MM.1S (cell line): ENCODE measurements around the gene GNAI3.

Source experiments
- DNase-seq: peaks from one replicate; pipeline ENCODE4 v3.0.0-alpha.2; 2015
- H2AFZ ChIP-seq: fragments of 300-600 bp; sonication (generic); 2 replicates; pipeline ENCODE4 v1.6.0; 2016; ENCODE audit warnings: antibody characterized with exemption, low read length
- H3F3A ChIP-seq: fragments of 300-600 bp; sonication (generic); 2 replicates; pipeline ENCODE4 v1.6.1; 2016; ENCODE audit warnings: mild to moderate bottlenecking, antibody characterized with exemption, low read length, moderate library complexity, mixed read lengths; ENCODE audit not compliant: insufficient read depth
- H3K27ac ChIP-seq: fragments of 300-600 bp; sonication (generic); 2 replicates; pipeline ENCODE4 v1.5.1; 2016; ENCODE audit warnings: mild to moderate bottlenecking, low read length
- H3K27me3 ChIP-seq: fragments of 300-600 bp; sonication (generic); replicated peaks from 2 replicates; pipeline ENCODE4 v1.6.0; 2016; ENCODE audit warnings: low read length; ENCODE audit not compliant: insufficient read depth
- H3K36me3 ChIP-seq: fragments of 300-600 bp; sonication (generic); replicated peaks from 2 replicates; pipeline ENCODE4 v1.6.1; 2016; ENCODE audit warnings: mild to moderate bottlenecking, low read length, mixed read lengths; ENCODE audit not compliant: insufficient read depth
- H3K4me1 ChIP-seq: fragments of 300-600 bp; sonication (generic); 2 replicates; pipeline ENCODE4 v1.6.1; 2016; ENCODE audit warnings: low read length, mixed read lengths
- H3K4me2 ChIP-seq: fragments of 300-600 bp; sonication (generic); 2 replicates; pipeline ENCODE4 v1.6.0; 2016; ENCODE audit warnings: low read depth, low read length
- H3K4me3 ChIP-seq: fragments of 300-600 bp; sonication (generic); 2 replicates; pipeline ENCODE4 v1.5.1; 2016; ENCODE audit warnings: low read length, mixed read lengths
- H3K79me2 ChIP-seq: fragments of 300-600 bp; sonication (generic); 2 replicates; pipeline ENCODE4 v1.6.1; 2016; ENCODE audit warnings: mixed run types, low read length, mixed read lengths
- H3K9ac ChIP-seq: fragments of 300-600 bp; sonication (generic); 2 replicates; pipeline ENCODE4 v1.6.1; 2016; ENCODE audit warnings: low read length, mixed read lengths
- H3K9me2 ChIP-seq: fragments of 300-600 bp; sonication (generic); replicated peaks from 2 replicates; pipeline ENCODE4 v1.6.1; 2016; ENCODE audit warnings: mild to moderate bottlenecking, low read length, mixed read lengths; ENCODE audit not compliant: insufficient read depth
- H3K9me3 ChIP-seq: fragments of 300-600 bp; sonication (generic); replicated peaks from 2 replicates; pipeline ENCODE4 v1.6.1; 2016; ENCODE audit warnings: mild to moderate bottlenecking, low read length, mixed read lengths; ENCODE audit not compliant: insufficient read depth
- H4K20me1 ChIP-seq: fragments of 300-600 bp; sonication (generic); 2 replicates; pipeline ENCODE4 v1.6.1; 2016; ENCODE audit warnings: mild to moderate bottlenecking, low read length, moderate library complexity, mixed read lengths; ENCODE audit not compliant: insufficient read depth
- CTCF ChIP-seq: fragments of 300-600 bp; sonication (generic); IDR thresholded peaks from 2 replicates; pipeline ENCODE4 v1.5.1; 2016; ENCODE audit warnings: antibody characterized with exemption, low read length, mixed read lengths
- EZH2 ChIP-seq: fragments of 300-600 bp; sonication (generic); optimal IDR thresholded peaks from 2 replicates; pipeline ENCODE3; 2017; ENCODE audit warnings: low read depth, mild to moderate bottlenecking, antibody characterized with exemption, low read length, mixed read lengths
- EZH2phosphoT487 ChIP-seq: fragments of 300-600 bp; sonication (generic); IDR thresholded peaks from 2 replicates; pipeline ENCODE4 v1.6.1; 2018; ENCODE audit warnings: antibody characterized with exemption, low read length

GNAI3 gene

GRCh38 chr1:109609881-109610280 lies 61.5 kb downstream of the GNAI3 start:
- TF ChIP-seq EZH2: no peak
- no peak for TF ChIP-seq EZH2phosphoT487
- TF ChIP-seq CTCF: no peak
- Histone ChIP-seq H3K79me2 (no peaks in the 10 kb centered on the region), H3K9me2 (no peaks in the 10 kb centered on the region), H2AFZ (no peak overlapping the region), H3K4me2 (no peak overlapping the region), H3K4me3 (no peak overlapping the region), H3K36me3 (no peaks in the 10 kb centered on the region), H3K4me1 (no peaks in the 10 kb centered on the region), H4K20me1 (no peaks in the 10 kb centered on the region), H3K9ac (no peak overlapping the region), H3K27ac (no peak overlapping the region), H3K27me3 (no peaks in the 10 kb centered on the region), H3F3A (no peaks in the 10 kb centered on the region), H3K9me3 (no peaks in the 10 kb centered on the region)
- DNase-seq: no peak

GRCh38 chr1:109610609-109611307 lies 62.3 kb downstream of the GNAI3 start:
- no peaks in the 10 kb centered on the region for H3K4me1 ChIP-seq
- no peak overlapping the region for H3K4me3 ChIP-seq
- no peak overlapping the region for H2AFZ ChIP-seq
- no peaks in the 10 kb centered on the region for H3F3A ChIP-seq
- no peak for TF ChIP-seq EZH2
- no peak for TF ChIP-seq CTCF
- no peak for TF ChIP-seq EZH2phosphoT487
- H4K20me1 ChIP-seq: no peaks in the 10 kb centered on the region
- no peak overlapping the region for H3K9ac ChIP-seq
- H3K36me3 ChIP-seq: no peaks in the 10 kb centered on the region
- no peaks in the 10 kb centered on the region for H3K9me2 ChIP-seq
- no peak overlapping the region for H3K4me2 ChIP-seq
- H3K79me2 ChIP-seq: no peaks in the 10 kb centered on the region
- no peak overlapping the region for H3K27ac ChIP-seq
- H3K9me3 ChIP-seq: no peaks in the 10 kb centered on the region
- no peaks in the 10 kb centered on the region for H3K27me3 ChIP-seq
- no peak for DNase-seq

GRCh38 chr1:109611308-109611990 lies 63.0 kb downstream of the GNAI3 start:
- no peak overlapping the region for H3K9ac ChIP-seq
- H4K20me1 ChIP-seq: no peaks in the 10 kb centered on the region
- no peak overlapping the region for H3K4me3 ChIP-seq
- H3K4me2 ChIP-seq: no peak overlapping the region
- H3K27me3 ChIP-seq: no peaks in the 10 kb centered on the region
- H3F3A ChIP-seq: no peaks in the 10 kb centered on the region
- H2AFZ ChIP-seq: no peak overlapping the region
- H3K36me3 ChIP-seq: no peaks in the 10 kb centered on the region
- H3K9me3 ChIP-seq: no peaks in the 10 kb centered on the region
- no peaks in the 10 kb centered on the region for H3K79me2 ChIP-seq
- no peak for DNase-seq
- TF ChIP-seq CTCF (no peak), EZH2phosphoT487 (no peak), EZH2 (no peak)
- no peaks in the 10 kb centered on the region for H3K9me2 ChIP-seq
- H3K27ac ChIP-seq: no peak overlapping the region
- H3K4me1 ChIP-seq: no peaks in the 10 kb centered on the region
